GM18909 (cell line): Measurements from ENCODE around the gene ARHGEF4.

ENCODE experiments used
- ATAC-seq: cut with Tn5 transposase; IDR thresholded peaks from one replicate; pipeline ENCODE4 v1.9.1; 2021; ENCODE audit warnings: mild to moderate bottlenecking; ENCODE audit not compliant: unreplicated experiment, poor library complexity

The ARHGEF4 gene

DNA sequence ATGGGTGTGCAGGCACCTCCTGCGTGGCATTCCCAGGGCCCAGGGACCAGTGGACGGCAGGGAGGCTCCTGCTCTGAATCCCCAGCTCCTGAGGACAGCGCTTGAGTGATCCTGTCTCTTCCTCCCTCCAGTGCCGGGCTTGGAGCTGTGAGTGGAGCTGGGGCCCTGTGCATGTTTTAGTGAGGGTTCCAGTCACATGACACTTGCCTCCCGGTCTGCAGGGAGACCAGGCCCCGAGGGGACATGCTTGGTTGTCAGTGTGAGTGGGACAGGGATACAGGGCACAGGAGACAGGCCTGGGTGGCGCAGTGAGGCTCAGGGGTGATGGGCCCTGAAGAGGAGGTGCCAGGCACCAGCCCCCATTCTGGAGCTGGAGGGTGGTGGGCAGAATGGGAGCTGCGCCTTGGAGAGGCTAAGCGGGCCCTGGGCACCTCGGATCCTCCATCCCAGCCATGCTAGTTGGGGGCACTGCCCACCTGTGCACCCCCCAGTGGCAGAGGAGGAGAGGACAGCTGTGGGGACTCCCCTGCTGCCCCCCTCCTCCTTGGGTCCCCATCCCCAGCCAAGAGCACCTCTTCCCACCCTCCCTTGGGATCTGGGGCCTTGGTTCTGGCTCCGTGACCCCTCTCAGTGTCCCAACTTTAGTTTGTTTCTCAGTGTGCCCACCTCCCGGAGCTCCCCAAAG, 12.0 kb downstream of the ARHGEF4 start:
- no peak for ATAC-seq

DNA sequence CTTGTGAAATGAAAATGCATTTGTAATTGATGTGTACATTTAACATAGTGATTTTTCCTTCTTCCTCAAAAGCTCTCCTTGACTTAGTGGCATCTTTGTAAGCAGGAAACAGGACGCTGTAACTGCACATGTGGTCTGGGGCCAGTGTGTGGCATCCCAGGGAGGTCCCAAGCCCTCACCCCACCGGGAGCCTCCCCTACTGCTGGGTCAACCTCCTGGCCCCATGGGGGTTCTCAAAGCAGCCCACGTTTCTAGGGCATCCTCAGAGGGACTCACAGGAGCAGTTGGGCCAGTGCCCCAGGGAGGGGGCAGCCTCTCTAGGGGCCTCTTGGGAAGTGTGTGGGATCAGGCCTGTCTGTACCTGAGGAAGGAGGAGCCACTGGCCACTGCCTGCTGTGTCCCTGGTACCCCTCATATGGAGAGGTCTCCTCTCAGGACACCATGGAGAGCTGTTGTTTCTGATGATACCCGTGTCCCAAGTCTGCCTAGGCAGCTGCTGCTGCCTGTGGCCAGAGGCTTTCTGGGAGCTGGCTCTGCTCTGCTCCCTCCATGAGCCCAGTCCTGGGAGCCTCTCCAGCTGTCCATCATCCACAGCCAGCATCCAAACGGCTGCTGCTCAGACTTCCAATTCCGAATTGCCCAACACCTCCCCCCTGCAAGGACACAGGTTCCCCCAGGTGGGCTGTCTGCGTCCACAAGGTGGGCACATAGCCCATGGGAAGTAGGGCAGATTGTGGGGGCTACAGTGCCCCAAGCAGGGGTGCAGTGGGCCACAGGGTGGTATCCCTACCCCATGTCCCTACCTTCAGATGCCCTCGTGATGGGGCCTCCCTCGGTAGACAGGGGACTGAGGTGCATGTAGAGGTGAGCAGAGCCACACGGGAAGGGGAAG, 13.4 kb downstream of the ARHGEF4 start:
- no peak for ATAC-seq

DNA sequence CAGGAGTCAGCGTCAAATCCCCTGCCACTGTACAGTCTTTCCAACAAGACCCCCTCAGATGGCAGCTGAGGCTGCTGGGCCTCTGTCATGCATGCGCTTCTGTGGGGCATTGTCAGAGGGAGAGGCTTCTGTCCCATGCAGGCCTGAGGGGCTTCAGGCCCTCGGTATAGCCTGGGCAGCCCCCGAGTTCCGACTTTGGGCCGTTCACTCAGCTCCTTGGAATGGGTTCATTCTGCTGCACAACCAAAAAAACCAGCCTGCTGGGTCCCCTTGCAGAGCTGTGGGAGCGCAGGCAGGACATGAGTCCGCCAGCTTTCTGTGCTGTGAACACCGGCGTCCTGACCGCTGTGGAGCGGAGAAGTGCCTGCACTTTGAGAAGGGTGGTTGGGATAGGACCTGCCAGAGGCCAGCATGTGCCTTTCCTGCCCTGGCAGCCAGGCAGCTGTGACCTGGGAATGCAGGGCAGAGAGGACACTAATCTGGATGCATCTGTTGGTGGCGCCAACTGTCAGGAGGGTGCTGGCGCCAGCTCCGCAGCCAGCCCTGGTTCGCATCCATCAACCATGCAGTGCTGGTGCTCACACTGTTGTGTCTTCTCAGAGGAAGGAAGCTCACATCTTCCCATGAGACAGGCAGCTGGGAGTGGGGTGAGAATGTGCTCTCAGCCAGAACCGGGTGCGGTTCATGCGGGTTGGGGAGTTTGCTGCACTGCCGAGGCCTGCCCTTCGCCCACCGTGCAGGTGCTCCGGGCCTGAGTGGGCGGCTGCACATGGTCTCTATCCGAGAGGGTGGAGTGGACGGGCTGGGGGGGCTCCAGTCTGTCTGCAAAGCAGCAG, 14.3 kb downstream of the ARHGEF4 start:
- ATAC-seq: no peak

DNA sequence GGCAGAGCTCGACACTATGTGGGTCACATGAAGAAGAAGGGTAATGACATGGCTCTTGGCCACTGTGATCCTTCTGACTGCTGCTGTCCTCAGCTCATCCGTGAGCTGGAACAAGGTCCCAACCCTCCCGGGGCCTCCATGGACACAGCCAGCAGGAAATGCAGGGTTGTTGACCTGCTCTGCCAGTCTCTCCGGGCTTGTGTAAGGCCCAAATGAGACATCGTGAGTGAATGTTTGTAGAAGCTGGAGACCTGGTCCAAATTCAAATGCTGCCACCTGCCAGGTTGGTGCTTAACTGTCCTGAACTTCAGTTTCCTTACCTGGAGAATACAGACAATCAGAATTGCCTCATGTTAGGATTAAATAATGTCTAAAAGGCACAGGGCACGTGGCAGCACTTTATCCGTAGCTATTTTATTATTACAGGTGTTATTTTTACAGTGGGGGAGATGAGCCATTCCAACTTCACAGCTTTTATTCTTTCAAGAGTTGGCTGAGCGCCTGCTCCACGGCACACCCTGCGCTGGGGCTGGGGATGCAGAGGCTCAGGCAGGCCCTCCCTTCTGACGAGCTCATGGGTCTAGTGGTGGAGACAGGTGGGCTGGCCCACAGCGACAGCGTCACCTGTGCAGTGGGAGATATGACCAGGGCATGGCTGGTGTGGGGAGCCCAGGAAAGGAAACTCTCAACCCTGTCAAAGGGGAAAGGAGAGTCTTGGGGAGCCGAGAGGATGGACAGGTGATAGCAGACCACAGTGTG, 15.1 kb downstream of the ARHGEF4 start:
- ATAC-seq: no peak

DNA sequence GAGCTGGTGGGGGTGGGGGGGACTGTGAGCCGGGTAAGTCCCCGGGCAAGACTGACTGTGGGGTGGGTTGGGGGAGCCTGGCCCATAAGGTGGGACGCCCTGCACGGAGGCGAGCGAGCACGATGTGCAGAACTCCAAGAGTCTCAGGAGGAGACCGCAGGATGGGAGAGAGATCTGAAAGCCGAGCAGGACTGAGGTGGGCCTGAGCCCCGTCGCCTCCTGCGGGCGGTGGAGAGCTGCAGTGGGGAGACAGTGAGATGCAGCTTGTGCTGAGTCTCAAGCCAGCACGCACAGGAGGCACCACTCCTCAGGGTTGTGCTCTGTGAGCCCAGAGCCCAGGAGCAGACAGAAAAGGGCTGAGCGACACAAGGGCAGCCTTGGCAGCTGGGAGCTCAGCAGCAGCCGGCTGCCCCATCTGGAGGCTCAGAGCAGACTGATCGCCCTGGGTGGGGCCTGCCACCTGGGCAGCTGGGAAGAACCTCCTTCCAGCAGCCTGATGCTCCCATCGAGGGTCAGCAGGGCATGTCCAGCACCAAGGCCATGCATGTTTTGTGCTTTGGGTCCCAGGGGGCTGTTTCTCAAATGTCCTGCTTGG, 15.9 kb downstream of the ARHGEF4 start:
- no peak for ATAC-seq

DNA sequence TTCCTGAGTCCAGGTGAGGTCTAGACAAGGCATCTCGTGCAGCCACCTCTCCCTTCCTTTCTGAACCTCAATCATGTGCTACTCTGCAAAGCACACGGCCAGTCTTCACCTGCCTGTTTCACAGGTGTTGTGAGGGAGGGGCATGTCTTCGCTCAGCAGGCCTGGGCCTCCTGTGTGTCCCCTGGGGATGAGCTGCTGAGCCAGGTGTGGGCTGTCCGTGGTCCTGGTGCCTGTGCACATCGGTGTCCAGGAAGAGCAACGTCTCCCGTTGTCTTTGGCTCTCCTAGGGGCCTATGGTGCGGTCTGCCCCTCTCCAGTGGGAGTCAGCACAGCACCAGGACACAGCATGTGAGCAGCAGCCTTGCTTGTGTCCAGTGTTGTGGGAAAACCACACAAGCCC, 16.7 kb downstream of the ARHGEF4 start:
- ATAC-seq: no peak

DNA sequence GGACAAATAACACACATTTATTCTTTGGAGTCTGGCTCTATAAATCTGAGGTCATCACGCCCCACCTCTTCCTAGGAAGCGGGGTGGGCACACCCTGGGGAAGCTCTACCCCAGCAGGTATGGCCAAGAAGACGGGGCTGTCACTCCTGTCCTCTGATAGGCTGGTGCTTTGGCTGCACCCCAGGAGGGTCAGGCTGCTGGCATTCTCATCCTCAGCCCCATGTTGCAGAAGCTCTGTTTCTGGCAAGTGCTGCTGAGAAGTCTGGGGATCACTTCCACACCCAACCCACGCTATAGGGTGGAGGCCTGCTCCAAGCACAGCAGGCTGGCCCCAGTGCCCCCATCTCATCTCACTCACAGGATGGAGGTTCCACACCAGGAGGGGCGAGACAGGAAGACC, 17.6 kb downstream of the ARHGEF4 start:
- no peak for ATAC-seq

DNA sequence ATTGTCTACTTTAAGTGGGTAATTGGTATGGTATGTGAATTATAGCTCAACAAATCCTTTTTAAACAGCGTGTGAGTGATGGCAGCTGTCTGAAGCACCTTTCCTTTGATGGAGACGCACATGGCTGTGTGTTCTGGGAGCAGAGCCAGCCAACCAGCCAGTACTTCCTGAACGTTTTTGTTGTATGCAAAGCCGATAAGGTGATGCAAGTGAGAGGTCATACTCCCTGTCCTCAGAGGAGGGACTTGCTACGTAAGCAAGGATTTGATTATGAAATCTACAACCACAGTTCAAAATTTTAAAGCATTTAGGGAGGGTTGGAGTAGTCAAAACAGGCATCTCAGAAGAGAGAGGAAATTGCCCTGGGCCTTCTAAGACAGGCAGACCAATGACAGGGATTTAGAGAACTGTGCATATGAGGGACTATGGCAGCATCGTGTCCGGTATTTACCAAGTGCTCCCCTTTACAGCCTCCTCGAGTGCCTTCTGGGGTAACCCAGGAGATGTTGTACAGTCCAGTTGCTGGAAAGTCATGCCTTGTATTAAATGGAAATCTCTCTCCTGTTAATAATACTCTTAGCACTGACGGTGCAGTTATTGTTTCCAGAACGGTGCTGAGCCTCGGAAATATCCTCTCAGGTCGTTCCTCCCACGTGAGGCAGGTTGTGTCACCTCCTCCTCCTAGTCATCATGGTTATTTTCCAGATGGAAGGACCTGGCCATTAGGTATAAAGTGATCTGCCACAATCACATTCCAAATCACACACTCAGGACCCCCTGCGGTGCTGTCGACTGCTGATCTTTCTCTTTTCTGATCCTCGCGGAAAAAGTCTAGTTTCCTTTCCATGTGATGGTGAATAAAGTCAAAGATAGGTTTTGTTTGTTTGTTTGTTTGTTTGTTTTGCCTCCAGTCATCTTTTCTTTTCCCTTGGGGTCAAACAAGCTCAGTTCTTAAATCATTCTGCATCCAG, 28.4 kb downstream of the ARHGEF4 start:
- ATAC-seq: no peak

DNA sequence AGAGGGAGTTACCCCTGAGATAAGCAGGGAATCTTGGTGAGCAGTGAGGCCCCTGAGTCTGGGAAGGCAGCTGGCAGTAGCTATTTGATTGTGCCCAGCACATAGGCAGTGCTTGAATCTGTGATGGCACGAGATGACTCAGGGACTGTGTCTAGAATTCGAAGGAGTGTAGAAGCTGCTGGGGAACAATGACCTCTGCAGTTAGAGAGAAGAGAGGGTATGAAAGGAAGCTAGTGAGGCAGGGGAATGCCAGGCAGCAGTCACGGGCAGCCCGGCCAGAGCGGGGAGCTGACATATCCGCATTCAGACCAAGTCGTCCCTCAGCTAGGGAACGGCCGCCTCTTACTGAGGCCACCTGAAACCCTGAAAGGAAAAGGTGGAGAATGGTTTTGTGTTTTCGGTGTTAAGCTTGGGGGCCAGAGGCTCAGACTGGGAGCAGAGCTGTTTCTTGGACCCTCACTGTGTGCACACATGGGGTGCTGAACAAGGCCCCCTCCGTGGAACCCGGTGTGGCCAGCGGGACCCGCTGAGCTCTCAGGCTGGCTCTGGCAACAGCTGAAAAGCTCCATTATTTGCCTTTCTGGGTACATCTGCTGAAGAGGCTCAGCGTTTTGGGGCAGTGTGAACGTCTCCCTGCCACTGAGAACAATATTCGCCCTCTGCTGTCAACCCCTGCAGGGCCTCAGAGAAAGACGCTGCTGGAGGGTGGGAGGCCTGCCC, 32.9 kb downstream of the ARHGEF4 start:
- ATAC-seq: no peak

DNA sequence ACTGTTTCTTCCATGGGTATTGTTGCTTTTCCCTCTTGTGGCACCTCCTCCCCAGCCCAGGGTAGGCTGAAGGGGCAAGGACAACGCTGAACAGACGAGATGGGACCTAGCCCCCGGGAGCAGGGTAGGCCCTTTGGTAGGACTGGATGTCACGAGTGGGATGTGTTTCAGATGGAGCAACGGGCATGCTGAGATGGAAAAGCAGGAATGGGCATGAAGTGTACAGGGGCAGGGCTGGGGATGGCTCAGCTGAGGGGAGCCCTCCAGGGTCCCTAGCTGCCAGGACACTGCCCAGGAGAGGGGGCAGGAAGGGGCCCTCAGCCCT, 33.4 kb downstream of the ARHGEF4 start:
- ATAC-seq: no peak

DNA sequence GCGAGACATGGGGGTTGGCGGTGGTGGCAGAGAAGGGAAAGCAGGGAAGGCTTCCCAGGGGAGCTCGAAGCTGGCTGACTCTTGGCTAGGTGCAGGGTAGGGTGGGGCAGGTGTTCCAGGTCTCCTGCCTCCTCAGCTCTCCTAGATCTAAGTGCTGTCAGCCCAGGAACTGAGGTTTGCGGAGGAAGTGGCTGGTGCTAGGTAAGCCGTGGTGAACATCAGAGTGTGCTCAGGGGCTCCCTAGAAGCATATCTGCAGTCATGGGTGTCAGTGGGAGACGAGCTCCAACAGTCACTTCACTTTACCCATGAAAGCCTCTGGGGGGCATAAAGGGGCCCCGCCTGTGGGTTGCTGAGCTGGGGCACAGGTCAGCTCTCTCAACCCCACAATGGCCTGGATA, 34.1 kb downstream of the ARHGEF4 start:
- ATAC-seq: no peak

DNA sequence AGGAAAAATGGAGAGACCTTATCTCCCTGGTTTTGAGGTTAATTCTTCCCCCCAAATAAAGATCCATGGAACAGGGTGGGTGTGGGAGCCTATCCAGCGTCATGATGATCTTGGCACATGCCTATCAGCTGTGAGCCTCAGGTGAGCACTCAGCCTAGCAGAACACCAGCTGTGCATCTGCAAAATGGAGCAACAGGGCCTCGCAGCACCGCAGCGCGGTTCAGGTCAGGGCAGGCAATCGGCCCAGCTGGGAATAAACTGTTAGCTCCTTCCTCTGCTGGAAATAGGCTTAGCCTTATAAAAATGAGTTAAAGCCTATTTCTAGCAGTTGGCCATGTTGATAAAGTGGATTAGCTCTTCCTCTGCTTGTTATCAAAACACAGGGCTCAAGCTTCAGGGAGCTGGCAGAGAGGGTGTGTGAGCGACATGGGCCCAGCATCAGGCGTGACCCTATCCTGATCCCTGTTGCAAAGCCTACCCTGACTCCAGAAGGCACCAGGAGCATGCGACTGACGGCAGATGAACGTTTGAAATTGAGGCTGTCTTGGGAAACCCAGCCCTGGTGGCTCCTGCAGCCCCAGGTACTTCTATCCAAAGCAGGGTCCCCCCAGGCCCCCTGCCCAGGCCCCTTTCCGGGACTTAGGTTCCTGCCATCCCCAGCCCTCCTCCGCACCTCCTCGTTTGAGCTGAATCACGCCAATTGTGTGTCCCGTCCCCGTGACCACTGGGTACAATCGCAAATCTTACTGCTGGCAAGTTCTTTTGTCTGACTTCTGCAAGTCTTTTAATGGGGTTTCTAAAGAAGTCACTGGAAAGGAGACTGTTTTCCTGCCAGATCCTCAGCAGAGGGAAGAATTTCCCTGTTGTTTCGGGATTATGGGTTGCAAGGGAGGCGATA, 35.4 kb downstream of the ARHGEF4 start:
- ATAC-seq: no peak

DNA sequence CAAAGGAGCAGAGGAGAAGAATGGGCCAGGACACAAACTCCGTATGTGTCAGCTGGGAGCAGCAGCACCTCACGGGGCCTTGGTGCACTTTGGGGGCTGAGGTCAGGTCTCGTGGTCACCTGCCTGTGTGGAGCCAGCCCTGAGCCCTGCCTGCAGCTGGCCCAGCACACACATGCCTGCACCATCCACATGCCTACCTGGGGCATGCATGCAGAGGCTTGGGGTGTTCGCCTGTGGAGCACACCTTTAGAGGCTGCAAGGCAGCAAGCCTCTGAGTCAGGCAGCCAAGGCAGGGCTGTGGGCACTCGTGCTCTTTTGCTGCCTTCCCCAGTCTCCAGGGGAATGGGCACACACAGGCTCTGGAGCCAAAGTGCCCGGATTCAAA, 36.0 kb downstream of the ARHGEF4 start:
- ATAC-seq: no peak

DNA sequence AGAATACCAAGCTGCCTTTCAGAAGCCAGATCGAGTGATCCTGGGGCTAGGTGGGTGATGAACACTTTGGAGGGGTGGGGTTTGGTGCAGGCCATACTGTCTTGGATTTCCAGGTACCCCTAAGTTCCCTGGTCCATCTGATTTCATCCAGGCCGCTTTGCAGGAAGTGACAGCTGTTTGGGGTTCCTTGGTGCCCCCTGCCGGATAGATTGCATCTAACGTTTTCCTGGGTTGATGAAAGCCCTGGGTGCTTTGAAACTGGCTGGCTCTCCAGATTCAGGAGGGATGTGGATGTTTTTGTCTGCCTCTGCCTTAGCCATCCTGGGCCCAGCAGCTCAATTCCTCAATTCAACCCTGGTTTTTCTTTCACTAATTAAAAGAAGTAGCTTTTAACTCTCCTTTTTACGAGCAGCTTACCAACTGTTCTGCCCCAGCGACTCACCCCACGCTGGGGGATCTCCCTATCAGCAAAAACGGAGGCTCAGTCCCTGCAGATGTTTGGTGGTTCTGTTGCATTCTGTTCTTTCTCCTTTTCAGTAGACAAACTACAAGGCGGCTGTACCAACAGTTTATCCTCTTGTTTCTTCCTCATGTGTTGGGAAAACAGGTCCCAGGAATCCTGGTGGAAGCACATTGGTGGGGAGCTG, 37.1 kb downstream of the ARHGEF4 start:
- peak; percentile 84 for ATAC-seq

DNA sequence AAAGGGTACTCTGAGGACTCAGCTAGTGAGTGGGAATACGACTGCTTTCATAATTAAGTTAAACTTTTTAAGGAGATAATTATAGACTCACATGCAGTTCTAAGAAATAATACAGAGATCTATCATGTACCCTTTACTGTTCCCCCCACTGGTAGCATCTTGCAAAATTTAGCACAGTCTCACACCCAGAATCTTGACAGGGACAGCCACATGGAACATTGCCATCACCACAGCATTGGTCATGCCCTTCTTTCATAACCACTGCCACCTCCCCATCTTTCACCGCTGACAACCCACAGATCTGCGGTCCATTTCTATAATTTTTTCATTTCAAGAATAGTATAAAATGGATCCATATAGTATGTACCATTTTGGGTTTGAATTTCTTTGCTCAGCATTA, 37.8 kb downstream of the ARHGEF4 start:
- no peak for ATAC-seq

DNA sequence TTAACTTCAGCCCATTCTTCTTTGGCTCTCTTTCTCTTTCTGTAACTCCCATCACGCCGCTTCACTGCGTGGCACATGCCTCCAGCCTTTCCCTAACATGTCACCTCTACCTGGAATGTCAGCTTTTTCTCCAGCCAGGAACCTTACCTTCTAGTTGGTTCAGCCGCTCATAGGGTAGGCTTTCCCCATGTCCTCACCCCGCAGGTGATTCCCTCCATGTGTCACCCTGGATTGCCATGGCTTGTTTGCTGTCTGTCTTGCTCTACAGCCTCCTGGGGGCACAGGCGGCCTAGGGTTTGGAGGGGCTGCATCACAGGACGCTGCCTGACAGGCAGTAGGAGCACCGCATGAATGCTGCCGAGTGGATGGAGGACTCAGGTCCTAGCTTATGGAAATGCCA, 39.2 kb downstream of the ARHGEF4 start:
- no peak for ATAC-seq

DNA sequence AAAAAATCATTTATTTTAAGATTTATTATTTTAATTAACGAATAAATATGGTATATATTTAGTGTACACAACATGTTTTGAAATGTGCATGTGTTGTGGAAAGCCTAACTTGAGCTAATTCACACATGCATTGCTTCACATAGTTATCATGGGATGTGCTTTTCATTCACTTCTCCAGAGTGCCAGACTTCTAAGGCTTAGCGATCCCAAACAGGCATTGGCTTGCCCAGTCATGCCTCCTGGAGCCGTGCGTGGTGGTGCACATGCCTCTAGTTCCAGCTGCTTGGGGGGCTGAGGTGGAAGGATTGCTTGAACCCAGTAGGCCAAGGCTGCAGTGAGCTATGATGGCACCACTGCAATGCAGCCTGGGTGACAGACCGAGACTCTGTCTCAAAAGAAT, 40.5 kb downstream of the ARHGEF4 start:
- ATAC-seq: no peak
